HCT116 (cell line): Measurements from ENCODE around the gene PLXNC1. TPM values are rescaled to one million over a fixed set of nuclear protein-coding genes. Genes with fewer than 3 reads are reported as not detected.

Experiments used
- ATAC-seq: fragments of 200-7000 bp; cut with Tn5 transposase; 2 replicates; pipeline ENCODE4 v1.9.1; 2020; ENCODE audit warnings: mild to moderate bottlenecking, moderate library complexity
- BruUV-seq: library from RNA; stranded (reverse); fragments of 400-500 nt; replicated peaks from 2 replicates; lab custom pipeline; 2021; lab: Mats Ljungman, UMichigan
- CTCF ChIA-PET: fragments of 300-600 bp; sonication (Branson Sonifier 250); formaldehyde crosslinking; loops from one replicate; lab custom pipeline; 2021; ENCODE audit warnings: antibody characterized with exemption; lab: Charles Lee
- POLR2A ChIA-PET: fragments of 300-600, 350-600 bp; sonication (Branson Sonifier 250); formaldehyde crosslinking; loops from one replicate; lab custom pipeline; 2021; ENCODE audit warnings: antibody characterized with exemption; lab: Charles Lee
- RAD21 ChIA-PET, 2 experiments: fragments of 300-600 bp; sonication (Branson Sonifier 250); formaldehyde crosslinking; loops; one replicate each; lab custom pipeline; 2023; ENCODE audit warnings: low total read pairs in 2 of 2; ENCODE audit not compliant: uncharacterized antibody in 2 of 2, unreplicated experiment in 2 of 2, low non-redundant PET in 1 of 2; lab: Charles Lee
- DNase-seq: peaks from one replicate; pipeline ENCODE4 v3.0.0-alpha.2; 2010; ENCODE audit warnings: low read depth, low spot score
- H2AFZ ChIP-seq: fragments of 200-600 bp; shearing (Covaris generic), sonication (generic); 2 replicates; pipeline ENCODE4 v1.6.1; 2017; ENCODE audit warnings: low read depth, mixed run types, mixed read lengths, antibody characterized with exemption, low read length; ENCODE audit not compliant: poor library complexity, severe bottlenecking
- H3K27ac ChIP-seq: 2 replicates; pipeline ENCODE4 v1.5.1; 2012; ENCODE audit warnings: low read depth, low read length
- H3K27me3 ChIP-seq: fragments of 200-600 bp; sonication (generic); 2 replicates; pipeline ENCODE4 v1.6.1; 2016; ENCODE audit warnings: mixed run types, low read length, mixed read lengths; ENCODE audit not compliant: insufficient read depth
- H3K36me3 ChIP-seq, 2 experiments: fragments of 200-500 bp in 1 of 2; fragments of 200-600 bp in 1 of 2; sonication (Bioruptor generic) in 1 of 2; sonication (generic) in 1 of 2; 2 replicates each; pipeline versions ENCODE4 v1.5.1 to v1.6.1; 2014 to 2016; ENCODE audit warnings: low read length in 2 of 2, inconsistent platforms in 1 of 2, mixed read lengths in 1 of 2, mixed run types in 1 of 2; ENCODE audit not compliant: insufficient read depth in 2 of 2, control insufficient read depth in 1 of 2
- H3K4me1 ChIP-seq, 2 experiments: fragments of 200-600 bp in 1 of 2; sonication (generic) in 1 of 2; 2 replicates each; pipeline versions ENCODE4 v1.5.1 to v1.6.1; 2012 to 2017; ENCODE audit warnings: low read length in 2 of 2, inconsistent platforms in 1 of 2, mild to moderate bottlenecking in 1 of 2, mixed read lengths in 1 of 2, mixed run types in 1 of 2, moderate library complexity in 1 of 2; ENCODE audit not compliant: insufficient read depth in 2 of 2, control insufficient read depth in 1 of 2
- H3K4me2 ChIP-seq: fragments of 200-600 bp; sonication (generic); 2 replicates; pipeline ENCODE4 v1.6.1; 2017; ENCODE audit warnings: mixed run types, low read length, mixed read lengths
- H3K4me3 ChIP-seq, 2 experiments: fragments of 200-600 bp in 1 of 2; sonication (generic) in 1 of 2; replicated peaks in 1 of 2; 2 replicates each; pipeline ENCODE4 v1.5.1; 2011 to 2016; ENCODE audit warnings: low read length in 2 of 2, control low read depth in 1 of 2, low read depth in 1 of 2, mild to moderate bottlenecking in 1 of 2, mixed read lengths in 1 of 2, mixed run types in 1 of 2
- H3K79me2 ChIP-seq: fragments of 200-600 bp; sonication (generic); 2 replicates; pipeline ENCODE4 v1.6.1; 2017; ENCODE audit warnings: mild to moderate bottlenecking, mixed run types, low read length, moderate library complexity, mixed read lengths; ENCODE audit not compliant: insufficient read depth
- H3K9ac ChIP-seq: fragments of 200-600 bp; sonication (generic); 2 replicates; pipeline ENCODE4 v1.6.1; 2016; ENCODE audit warnings: low read length, mixed read lengths
- H3K9me2 ChIP-seq: fragments of 200-600 bp; sonication (generic), shearing (Covaris generic); 2 replicates; pipeline ENCODE4 v1.6.1; 2017; ENCODE audit warnings: mixed run types, mild to moderate bottlenecking, moderate library complexity; ENCODE audit not compliant: insufficient read depth
- H3K9me3 ChIP-seq, 2 experiments: fragments of 200-500 bp in 1 of 2; fragments of 200-600 bp in 1 of 2; sonication (Bioruptor generic) in 1 of 2; sonication (generic) in 1 of 2; 2 replicates each; pipeline ENCODE4 v1.6.1; 2014 to 2017; ENCODE audit warnings: low read length in 2 of 2, mixed read lengths in 2 of 2, inconsistent platforms in 1 of 2, low read depth in 1 of 2, mild to moderate bottlenecking in 1 of 2, mixed run types in 1 of 2, moderate library complexity in 1 of 2; ENCODE audit not compliant: control insufficient read depth in 1 of 2, insufficient read depth in 1 of 2
- H4K20me1 ChIP-seq: fragments of 200-600 bp; sonication (generic), shearing (Covaris generic); 2 replicates; pipeline ENCODE4 v1.6.1; 2017; ENCODE audit warnings: mixed run types, mild to moderate bottlenecking, moderate library complexity; ENCODE audit not compliant: insufficient read depth
- CTCF ChIP-seq, 3 experiments: fragments of 200-600 bp in 1 of 3; sonication (generic) in 1 of 3; IDR thresholded peaks in 2 of 3; conservative IDR thresholded peaks in 1 of 3; 2 replicates each; pipeline ENCODE4 v1.5.1; 2012 to 2017; ENCODE audit warnings: low read depth in 2 of 3, low read length in 2 of 3, antibody characterized with exemption in 1 of 3, borderline replicate concordance in 1 of 3, control low read depth in 1 of 3, mild to moderate bottlenecking in 1 of 3, mixed read lengths in 1 of 3, mixed run types in 1 of 3, moderate library complexity in 1 of 3; ENCODE audit not compliant: insufficient read depth in 1 of 3
- EGR1 ChIP-seq: IDR thresholded peaks from 2 replicates; pipeline ENCODE4 v1.6.1; 2012; ENCODE audit warnings: low read depth
- ELF1 ChIP-seq: IDR thresholded peaks from 2 replicates; pipeline ENCODE4 v1.6.1; 2012; ENCODE audit warnings: low read depth, borderline replicate concordance
- EZH2 ChIP-seq: fragments of 200-600 bp; sonication (generic); IDR thresholded peaks from 2 replicates; pipeline ENCODE4 v1.6.1; 2017; ENCODE audit warnings: antibody characterized with exemption, mixed run types
- MAX ChIP-seq: IDR thresholded peaks from 2 replicates; pipeline ENCODE4 v1.6.1; 2012
- POLR2AphosphoS5 ChIP-seq: IDR thresholded peaks from 2 replicates; pipeline ENCODE4 v1.6.1; 2011; ENCODE audit warnings: mild to moderate bottlenecking, low read depth, low read length, moderate library complexity
- REST ChIP-seq: IDR thresholded peaks from 2 replicates; pipeline ENCODE4 v1.6.1; 2012; ENCODE audit warnings: low read depth
- SIN3A ChIP-seq: IDR thresholded peaks from 2 replicates; pipeline ENCODE4 v1.6.1; 2012; ENCODE audit warnings: low read depth
- SP1 ChIP-seq: IDR thresholded peaks from 2 replicates; pipeline ENCODE4 v1.6.1; 2012; ENCODE audit warnings: low read depth
- SRF ChIP-seq: IDR thresholded peaks from 2 replicates; pipeline ENCODE4 v1.6.1; 2012; ENCODE audit warnings: low read depth
- TCF7L2 ChIP-seq: IDR thresholded peaks from 2 replicates; pipeline ENCODE4 v1.7.0; 2011; ENCODE audit warnings: borderline replicate concordance, inconsistent platforms; ENCODE audit not compliant: insufficient read depth, insufficient read length; ENCODE audit errors: extremely low read depth
- YY1 ChIP-seq: IDR thresholded peaks from 2 replicates; pipeline ENCODE4 v1.6.1; 2011; ENCODE audit warnings: low read length, low read depth, moderate library complexity, mild to moderate bottlenecking; ENCODE audit not compliant: insufficient replicate concordance; ENCODE audit errors: extremely low read depth
- ZFX ChIP-seq: fragments of 450-650 bp; IDR thresholded peaks from 2 replicates; pipeline ENCODE4 v1.6.1; 2017
- ZNF274 ChIP-seq: fragments of 200-500 bp; sonication (Bioruptor generic); IDR thresholded peaks from 2 replicates; pipeline ENCODE4 v1.6.1; 2014; ENCODE audit warnings: mild to moderate bottlenecking, low read depth, low read length, inconsistent platforms
- intact Hi-C: fragments of 100-400 bp; cut with micrococcal nuclease; formaldehyde crosslinking; loops from 2 replicates; pipeline ENCODE4 v1.10.0; 2022
- total RNA-seq: library from RNA; stranded (reverse); gene quantifications from one replicate; pipeline ENCODE4 v1.2.1, GENCODE V29; 2021; ENCODE audit not compliant: unreplicated experiment
- TF ChIP-seq, protein P1 (sequence below): IDR thresholded peaks from 2 replicates; pipeline ENCODE4 v1.6.1; 2012

The PLXNC1 gene
- total RNA-seq, 1 experiment from 2014 or later, result 0.25 TPM

DNA sequence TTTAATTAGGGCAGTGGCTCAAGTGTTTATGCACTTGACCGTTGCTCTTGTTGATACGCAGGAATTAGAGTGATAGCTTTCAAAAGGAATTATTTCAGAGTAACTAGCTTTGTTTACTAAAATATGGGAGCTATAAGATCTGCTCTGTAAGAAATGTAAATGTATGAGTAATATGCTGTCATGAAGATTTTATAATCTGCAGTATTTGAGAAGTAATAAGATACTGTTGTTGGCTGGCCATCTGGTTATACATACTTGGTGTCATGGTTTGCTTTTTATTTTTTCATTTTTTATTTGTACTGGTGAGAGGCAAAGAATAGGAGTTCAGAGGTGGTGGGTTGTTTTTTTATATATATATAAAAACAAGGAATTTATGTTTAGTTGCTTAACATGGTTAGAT, 58.5 kb downstream of the PLXNC1 start:
- Histone ChIP-seq H3K9me3 (no peaks in the 10 kb centered on the region), H2AFZ (no peak overlapping the region), H3K79me2 (no peaks in the 10 kb centered on the region), H3K27ac (no peak overlapping the region), H3K4me1 (no peaks in the 10 kb centered on the region), H3K9me2 (no peaks in the 10 kb centered on the region), H3K4me2 (no peak overlapping the region), H3K4me3 (no peak overlapping the region), H3K27me3 (no peaks in the 10 kb centered on the region), H3K9ac (no peak overlapping the region), H4K20me1 (no peaks in the 10 kb centered on the region), H3K36me3 (no peaks in the 10 kb centered on the region)
- intact Hi-C loops, result no loop called here
- ATAC-seq, result no peak
- CTCF ChIA-PET, result interaction anchor here (1.2 kb wide), 1 partner anchor 8 kb away, joined by 3 read pairs; no protein-coding TSS in a partner anchor
- POLR2A ChIA-PET, result no interaction called here
- RAD21 ChIA-PET, result no interaction called here
- BruUV-seq, result no TSS peak
- DNase-seq, result no peak
- TF ChIP-seq EGR1 (no peak), ELF1 (no peak), MAX (no peak), SP1 (no peak), POLR2AphosphoS5 (no peak)
- TF ChIP-seq, protein P1, sequence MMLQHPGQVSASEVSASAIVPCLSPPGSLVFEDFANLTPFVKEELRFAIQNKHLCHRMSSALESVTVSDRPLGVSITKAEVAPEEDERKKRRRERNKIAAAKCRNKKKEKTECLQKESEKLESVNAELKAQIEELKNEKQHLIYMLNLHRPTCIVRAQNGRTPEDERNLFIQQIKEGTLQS, result no peak

GRCh38 chr12:94207467-94207848, 59.1 kb downstream of the PLXNC1 start:
- DNase-seq (no peak), ATAC-seq (no peak)
- Histone ChIP-seq H3K9ac (no peak overlapping the region), H3K9me3 (no peaks in the 10 kb centered on the region), H3K4me3 (no peak overlapping the region), H3K27ac (no peak overlapping the region), H3K27me3 (no peaks in the 10 kb centered on the region), H3K36me3 (no peaks in the 10 kb centered on the region), H3K4me2 (no peak overlapping the region), H3K79me2 (no peaks in the 10 kb centered on the region), H3K9me2 (no peaks in the 10 kb centered on the region), H4K20me1 (no peaks in the 10 kb centered on the region), H2AFZ (no peak overlapping the region)
- ChIA-PET CTCF (interaction anchor here (1.2 kb wide), 1 partner anchor 9 kb away, joined by 3 read pairs; no protein-coding TSS in a partner anchor), RAD21 (no interaction called here), POLR2A (no interaction called here)
- no TSS peak for BruUV-seq
- intact Hi-C loops, result no loop called here
- no peak for TF ChIP-seq ELF1
- TF ChIP-seq CTCF (IDR thresholded peaks at IDR 0.05 in 2 of 3, conservative IDR thresholded peaks at IDR 0.05 in 1 of 3; ENCODE audit: borderline replicate concordance in 1 of 3, insufficient read depth in 1 of 3, low read depth in 2 of 3, low read length in 2 of 3), result no peak
- TF ChIP-seq TCF7L2, result no peak
- TF ChIP-seq EGR1, result no peak
- no peak for TF ChIP-seq MAX
- no peak for TF ChIP-seq REST
- no peak for TF ChIP-seq ZNF274
- TF ChIP-seq SRF, result no peak
- no peak for TF ChIP-seq ZFX
- no peak for TF ChIP-seq YY1
- TF ChIP-seq SIN3A, result no peak
- TF ChIP-seq EZH2, result no peak
- TF ChIP-seq, all 23 proteins: peak for 0
- no peaks in the 10 kb centered on the region for H3K4me1 ChIP-seq
